Panc1 (cell line): ENCODE results near the gene RASGRF2. TPM values are rescaled to one million over a fixed set of nuclear protein-coding genes. Genes with fewer than 3 reads are reported as not detected.

ENCODE experiments used
- ATAC-seq: fragments of 200-7000 bp; cut with Tn5 transposase; 2 replicates; pipeline ENCODE4 v1.9.1; 2020; ENCODE audit warnings: mild to moderate bottlenecking, moderate library complexity
- BruUV-seq: library from RNA; stranded (reverse); fragments of 400-500 nt; replicated peaks from 2 replicates; lab custom pipeline; 2021; lab: Mats Ljungman, UMichigan
- CTCF ChIA-PET: fragments of 300-600 bp; sonication (Branson Sonifier 250); formaldehyde crosslinking; loops from one replicate; lab custom pipeline; 2022; ENCODE audit warnings: antibody characterized with exemption; lab: Charles Lee
- POLR2A ChIA-PET: fragments of 300-600 bp; sonication (Branson Sonifier 250); formaldehyde crosslinking; loops from one replicate; lab custom pipeline; 2022; ENCODE audit warnings: antibody characterized with exemption; lab: Charles Lee
- DNase-seq: peaks from one replicate; pipeline ENCODE4 v3.0.0-alpha.2; 2010; ENCODE audit warnings: low read depth, low spot score
- H3K27ac ChIP-seq: 2 replicates; pipeline ENCODE4 v1.5.1; 2011; ENCODE audit warnings: mild to moderate bottlenecking, low read length, inconsistent platforms
- H3K27me3 ChIP-seq: fragments of 200-500 bp; sonication (Bioruptor generic); 2 replicates; pipeline ENCODE4 v1.6.0; 2014; ENCODE audit warnings: low read length, inconsistent platforms; ENCODE audit not compliant: control insufficient read depth, insufficient read depth
- H3K36me3 ChIP-seq: fragments of 200-500 bp; sonication (Bioruptor generic); 2 replicates; pipeline ENCODE4 v1.5.1; 2014; ENCODE audit warnings: inconsistent platforms, mild to moderate bottlenecking, low read length, moderate library complexity; ENCODE audit not compliant: control insufficient read depth, insufficient read depth
- H3K4me1 ChIP-seq: 2 replicates; pipeline ENCODE4 v1.5.1; 2011; ENCODE audit warnings: inconsistent platforms, mild to moderate bottlenecking, low read length, moderate library complexity; ENCODE audit not compliant: control insufficient read depth, insufficient read depth
- H3K4me3 ChIP-seq, 2 experiments: 2 replicates each; pipeline ENCODE4 v1.5.1; 2011 to 2012; ENCODE audit warnings: low read depth in 2 of 2, low read length in 2 of 2, mild to moderate bottlenecking in 2 of 2, inconsistent platforms in 1 of 2, moderate library complexity in 1 of 2
- H3K9me3 ChIP-seq: fragments of 200-500 bp; sonication (Bioruptor generic); 2 replicates; pipeline ENCODE4 v1.5.1; 2014; ENCODE audit warnings: low read depth, mild to moderate bottlenecking, inconsistent platforms, low read length, moderate library complexity; ENCODE audit not compliant: control insufficient read depth, insufficient read depth
- POLR2AphosphoS5 ChIP-seq: IDR thresholded peaks from 2 replicates; pipeline ENCODE4 v1.6.1; 2012; ENCODE audit warnings: mild to moderate bottlenecking, low read depth, low read length, moderate library complexity
- SIN3A ChIP-seq: IDR thresholded peaks from 2 replicates; pipeline ENCODE4 v1.6.1; 2012; ENCODE audit warnings: low read depth, mild to moderate bottlenecking, low read length, moderate library complexity, borderline replicate concordance; ENCODE audit not compliant: insufficient read depth
- TCF7L2 ChIP-seq: IDR thresholded peaks from 2 replicates; pipeline ENCODE4 v1.6.1; 2011; ENCODE audit warnings: mild to moderate bottlenecking, low read depth, low read length, inconsistent platforms
- in situ Hi-C: cut with HindIII; loops from 2 replicates; pipeline ENCODE4 v1.10.0; 2016; ENCODE audit warnings: low sequenced_read_pairs, low pct_unique_long_range_greater_than_20kb
- intact Hi-C: fragments of 100-400 bp; cut with micrococcal nuclease; formaldehyde crosslinking; loops from one replicate; pipeline ENCODE4 v1.10.0; 2022; ENCODE audit not compliant: unreplicated experiment
- total RNA-seq: library from RNA; stranded (reverse); gene quantifications from one replicate; pipeline ENCODE4 v1.2.1, GENCODE V29; 2021; ENCODE audit not compliant: unreplicated experiment
- TF ChIP-seq, protein P1 (sequence below), 2 experiments: IDR thresholded peaks; 2 replicates each; pipeline ENCODE4 v1.6.1; 2011 to 2012; ENCODE audit warnings: low read depth in 2 of 2, control low read depth in 1 of 2, low read length in 1 of 2, mild to moderate bottlenecking in 1 of 2, moderate library complexity in 1 of 2; ENCODE audit not compliant: insufficient read depth in 1 of 2
- TF ChIP-seq, protein P2 (sequence below): fragments of 450-650 bp; IDR thresholded peaks from 2 replicates; pipeline ENCODE4 v1.5.1; 2017; ENCODE audit warnings: mild to moderate bottlenecking

RASGRF2 gene
- total RNA-seq, 1 experiment from 2014 or later, result 4.7 TPM

- in situ Hi-C loops, result no loop called here
- ChIA-PET POLR2A (no interaction called here), CTCF (no interaction called here)
- H3K27ac ChIP-seq, result no peak overlapping the region
- DNase-seq (no peak), ATAC-seq (no peak)
- no peaks in the 10 kb centered on the region for H3K9me3 ChIP-seq
- BruUV-seq, result no TSS peak
- no peaks in the 10 kb centered on the region for H3K36me3 ChIP-seq
- TF ChIP-seq SIN3A (no peak), TCF7L2 (no peak), POLR2AphosphoS5 (no peak)
- TF ChIP-seq, protein P1, sequence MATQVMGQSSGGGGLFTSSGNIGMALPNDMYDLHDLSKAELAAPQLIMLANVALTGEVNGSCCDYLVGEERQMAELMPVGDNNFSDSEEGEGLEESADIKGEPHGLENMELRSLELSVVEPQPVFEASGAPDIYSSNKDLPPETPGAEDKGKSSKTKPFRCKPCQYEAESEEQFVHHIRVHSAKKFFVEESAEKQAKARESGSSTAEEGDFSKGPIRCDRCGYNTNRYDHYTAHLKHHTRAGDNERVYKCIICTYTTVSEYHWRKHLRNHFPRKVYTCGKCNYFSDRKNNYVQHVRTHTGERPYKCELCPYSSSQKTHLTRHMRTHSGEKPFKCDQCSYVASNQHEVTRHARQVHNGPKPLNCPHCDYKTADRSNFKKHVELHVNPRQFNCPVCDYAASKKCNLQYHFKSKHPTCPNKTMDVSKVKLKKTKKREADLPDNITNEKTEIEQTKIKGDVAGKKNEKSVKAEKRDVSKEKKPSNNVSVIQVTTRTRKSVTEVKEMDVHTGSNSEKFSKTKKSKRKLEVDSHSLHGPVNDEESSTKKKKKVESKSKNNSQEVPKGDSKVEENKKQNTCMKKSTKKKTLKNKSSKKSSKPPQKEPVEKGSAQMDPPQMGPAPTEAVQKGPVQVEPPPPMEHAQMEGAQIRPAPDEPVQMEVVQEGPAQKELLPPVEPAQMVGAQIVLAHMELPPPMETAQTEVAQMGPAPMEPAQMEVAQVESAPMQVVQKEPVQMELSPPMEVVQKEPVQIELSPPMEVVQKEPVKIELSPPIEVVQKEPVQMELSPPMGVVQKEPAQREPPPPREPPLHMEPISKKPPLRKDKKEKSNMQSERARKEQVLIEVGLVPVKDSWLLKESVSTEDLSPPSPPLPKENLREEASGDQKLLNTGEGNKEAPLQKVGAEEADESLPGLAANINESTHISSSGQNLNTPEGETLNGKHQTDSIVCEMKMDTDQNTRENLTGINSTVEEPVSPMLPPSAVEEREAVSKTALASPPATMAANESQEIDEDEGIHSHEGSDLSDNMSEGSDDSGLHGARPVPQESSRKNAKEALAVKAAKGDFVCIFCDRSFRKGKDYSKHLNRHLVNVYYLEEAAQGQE (IDR thresholded peaks at IDR 0.05; ENCODE audit: insufficient read depth in 1 of 2, low read depth in 2 of 2, low read length in 1 of 2), result no peak
- TF ChIP-seq, protein P2, sequence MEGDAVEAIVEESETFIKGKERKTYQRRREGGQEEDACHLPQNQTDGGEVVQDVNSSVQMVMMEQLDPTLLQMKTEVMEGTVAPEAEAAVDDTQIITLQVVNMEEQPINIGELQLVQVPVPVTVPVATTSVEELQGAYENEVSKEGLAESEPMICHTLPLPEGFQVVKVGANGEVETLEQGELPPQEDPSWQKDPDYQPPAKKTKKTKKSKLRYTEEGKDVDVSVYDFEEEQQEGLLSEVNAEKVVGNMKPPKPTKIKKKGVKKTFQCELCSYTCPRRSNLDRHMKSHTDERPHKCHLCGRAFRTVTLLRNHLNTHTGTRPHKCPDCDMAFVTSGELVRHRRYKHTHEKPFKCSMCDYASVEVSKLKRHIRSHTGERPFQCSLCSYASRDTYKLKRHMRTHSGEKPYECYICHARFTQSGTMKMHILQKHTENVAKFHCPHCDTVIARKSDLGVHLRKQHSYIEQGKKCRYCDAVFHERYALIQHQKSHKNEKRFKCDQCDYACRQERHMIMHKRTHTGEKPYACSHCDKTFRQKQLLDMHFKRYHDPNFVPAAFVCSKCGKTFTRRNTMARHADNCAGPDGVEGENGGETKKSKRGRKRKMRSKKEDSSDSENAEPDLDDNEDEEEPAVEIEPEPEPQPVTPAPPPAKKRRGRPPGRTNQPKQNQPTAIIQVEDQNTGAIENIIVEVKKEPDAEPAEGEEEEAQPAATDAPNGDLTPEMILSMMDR, result no peak
- H3K4me3 ChIP-seq, result no peak overlapping the region
- H3K4me1 ChIP-seq, result no peaks in the 10 kb centered on the region
- no peaks in the 10 kb centered on the region for H3K27me3 ChIP-seq
- intact Hi-C loops, result no loop called here
Observed at GRCh38 chr5:81234801-81235200, 274.6 kb downstream of the RASGRF2 start.

DNA sequence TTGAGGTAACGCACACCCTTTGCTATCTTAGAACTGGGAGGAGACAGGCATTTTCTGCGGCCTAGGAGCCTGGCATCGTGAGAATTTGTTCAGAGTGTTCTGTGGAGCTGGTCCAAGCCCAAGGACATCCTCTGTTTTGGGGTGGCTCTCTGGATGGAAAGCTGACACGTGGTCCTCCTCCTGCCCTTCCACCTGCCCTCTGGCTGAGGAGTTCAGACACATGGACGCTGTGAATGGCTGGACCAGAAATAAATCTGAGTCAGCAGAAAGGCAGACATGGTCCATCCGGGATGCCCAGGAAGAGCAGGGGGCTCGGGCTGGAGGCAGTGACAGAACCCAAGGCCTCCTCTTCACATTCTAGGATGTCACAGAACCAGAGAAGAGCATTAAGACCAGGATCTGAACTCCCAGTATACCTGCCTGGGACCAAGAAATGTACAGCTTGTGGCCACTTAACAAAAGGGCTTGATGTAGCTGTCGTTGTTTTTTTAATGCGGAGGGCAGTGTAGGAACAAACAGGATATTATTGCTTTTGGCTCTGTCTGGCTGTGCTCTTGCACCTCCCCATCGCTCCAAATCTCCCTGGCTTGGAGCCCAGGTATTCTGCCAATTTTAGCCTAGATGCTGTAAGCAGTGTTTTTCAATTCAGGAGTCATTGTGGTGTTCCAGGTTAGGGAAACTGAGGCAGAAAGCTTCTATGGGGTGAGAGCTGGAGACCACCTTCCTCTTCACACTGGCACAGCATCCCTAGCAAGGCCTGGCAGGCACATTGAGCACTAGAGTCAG lies 275.3 kb downstream of the RASGRF2 start:
- no TSS peak for BruUV-seq
- CTCF ChIA-PET, result no interaction called here

More for the DNA sequence above, 275.3 kb downstream of the RASGRF2 start:
- Histone ChIP-seq H3K9me3 (no peaks in the 10 kb centered on the region), H3K27ac (no peak overlapping the region), H3K4me3 (no peak overlapping the region), H3K36me3 (no peaks in the 10 kb centered on the region), H3K4me1 (no peaks in the 10 kb centered on the region), H3K27me3 (no peaks in the 10 kb centered on the region)
- ATAC-seq, result no peak
- no peak for DNase-seq
- in situ Hi-C loops (no loop called here), intact Hi-C loops (no loop called here)
- POLR2A ChIA-PET, result no interaction called here
- TF ChIP-seq POLR2AphosphoS5 (no peak), TCF7L2 (no peak), SIN3A (no peak)
- TF ChIP-seq, protein P1 (IDR thresholded peaks at IDR 0.05; ENCODE audit: insufficient read depth in 1 of 2, low read depth in 2 of 2, low read length in 1 of 2), result no peak
- TF ChIP-seq, protein P2, result no peak
